Smooth muscle cell of trachea (primary cell): Measurements from ENCODE around the gene FAM13C. TPM values are rescaled to one million over a fixed set of nuclear protein-coding genes. Genes with fewer than 3 reads are reported as not detected.

Experiments
- total RNA-seq: library from RNA; depleted of rRNA; stranded (reverse); fragments of >200 nt; gene quantifications from 2 replicates; pipeline ENCODE4 v1.2.1, GENCODE V29; 2014

Gene FAM13C
- total RNA-seq = 2.5 and 3.3 TPM in 2 replicates

DNA sequence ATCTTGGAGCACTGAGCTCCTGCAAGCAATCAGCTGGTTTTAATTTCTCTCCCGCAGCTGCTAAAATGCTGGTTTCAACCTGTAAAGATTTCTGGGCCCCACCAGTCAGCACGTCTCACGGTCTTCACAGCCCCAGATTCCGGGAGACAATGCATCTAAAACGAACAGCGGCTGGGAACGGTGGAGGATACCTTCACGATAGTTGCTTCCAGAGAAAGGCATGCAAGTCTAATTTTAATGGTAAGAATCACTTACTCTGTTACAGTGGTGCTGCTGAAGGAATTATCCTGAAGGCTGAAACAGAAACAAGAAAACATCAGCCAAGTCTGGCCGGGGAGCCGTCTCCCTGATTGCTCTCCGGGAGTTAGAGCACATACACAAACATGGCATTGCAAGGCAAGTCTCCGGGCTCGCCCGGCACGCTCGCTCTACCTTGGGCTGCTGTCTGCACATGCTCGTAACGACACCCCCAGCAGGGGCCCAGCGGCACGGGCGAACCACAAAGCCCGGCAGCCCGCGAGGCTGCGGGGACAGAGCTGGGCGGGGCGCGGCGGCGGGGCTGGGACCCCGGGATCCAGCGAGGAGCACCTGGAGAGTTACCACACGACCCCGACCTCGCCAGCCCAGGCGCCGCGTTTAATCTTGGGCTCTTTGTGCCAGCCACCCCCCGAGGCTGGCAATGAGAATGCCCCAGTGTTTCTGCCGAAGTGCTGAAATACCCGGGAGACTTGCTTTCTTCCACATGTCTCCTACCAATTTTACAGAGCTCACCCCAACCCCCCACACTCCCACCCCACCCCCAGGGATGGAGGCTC, at the start of gene FAM13C:
FAM13C (minus strand) TSS at position 406 of the 815 bp plus-strand sequence; CDS start at position 317, 89 bp downstream.

Other genes with a start within 250 kb of the FAM13C start
- under 0.01 TPM in 1 of 2 replicates, not detected in the other for gene PHYHIPL, start 185.9 kb downstream of the FAM13C start, total RNA-seq